Measurements from ENCODE around the gene CTNNBIP1.

The CTNNBIP1 gene

DNA sequence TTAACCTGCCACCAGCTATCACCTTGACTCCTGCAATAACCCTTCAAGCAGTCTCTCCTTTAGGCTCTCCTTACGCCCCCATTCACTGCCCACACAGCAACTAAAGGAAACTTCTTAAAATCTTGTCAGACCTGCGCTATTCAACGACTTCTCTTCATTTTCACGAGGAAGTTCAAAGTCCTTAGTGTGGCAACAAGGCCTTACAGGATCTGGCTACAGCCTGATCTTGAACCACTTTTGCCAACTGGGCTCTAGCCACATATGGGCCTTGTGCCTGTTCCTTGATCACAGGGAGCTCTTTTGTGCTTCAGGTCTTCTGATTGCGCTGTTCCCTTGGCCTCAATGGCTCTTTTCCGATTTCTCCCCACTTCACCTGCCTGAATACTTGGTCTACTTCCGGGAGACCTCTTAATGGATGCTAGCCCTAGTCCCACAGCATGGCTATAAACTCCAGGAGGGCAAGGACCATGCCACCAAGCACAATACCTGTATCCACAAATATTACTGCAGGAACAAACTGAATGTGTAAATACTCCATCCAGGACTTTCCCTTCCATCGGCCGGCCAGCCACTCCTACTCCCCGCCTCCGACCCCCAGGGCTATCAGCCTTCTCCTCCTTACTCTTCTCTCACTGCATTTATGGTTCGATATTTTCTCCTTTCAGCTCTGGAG is 2.3 kb upstream of the CTNNBIP1 start:
- DNase-seq (ENCODE audit: extremely low read depth, low read depth), result no peak
- TF ChIP-seq, protein P1, sequence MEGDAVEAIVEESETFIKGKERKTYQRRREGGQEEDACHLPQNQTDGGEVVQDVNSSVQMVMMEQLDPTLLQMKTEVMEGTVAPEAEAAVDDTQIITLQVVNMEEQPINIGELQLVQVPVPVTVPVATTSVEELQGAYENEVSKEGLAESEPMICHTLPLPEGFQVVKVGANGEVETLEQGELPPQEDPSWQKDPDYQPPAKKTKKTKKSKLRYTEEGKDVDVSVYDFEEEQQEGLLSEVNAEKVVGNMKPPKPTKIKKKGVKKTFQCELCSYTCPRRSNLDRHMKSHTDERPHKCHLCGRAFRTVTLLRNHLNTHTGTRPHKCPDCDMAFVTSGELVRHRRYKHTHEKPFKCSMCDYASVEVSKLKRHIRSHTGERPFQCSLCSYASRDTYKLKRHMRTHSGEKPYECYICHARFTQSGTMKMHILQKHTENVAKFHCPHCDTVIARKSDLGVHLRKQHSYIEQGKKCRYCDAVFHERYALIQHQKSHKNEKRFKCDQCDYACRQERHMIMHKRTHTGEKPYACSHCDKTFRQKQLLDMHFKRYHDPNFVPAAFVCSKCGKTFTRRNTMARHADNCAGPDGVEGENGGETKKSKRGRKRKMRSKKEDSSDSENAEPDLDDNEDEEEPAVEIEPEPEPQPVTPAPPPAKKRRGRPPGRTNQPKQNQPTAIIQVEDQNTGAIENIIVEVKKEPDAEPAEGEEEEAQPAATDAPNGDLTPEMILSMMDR (IDR thresholded peaks at IDR 0.05; ENCODE audit: low read depth, low read length, missing control alignments), result no peak
- no peak overlapping the region for H3K4me3 ChIP-seq (replicated peaks; ENCODE audit: low read depth, low read length)

DNA sequence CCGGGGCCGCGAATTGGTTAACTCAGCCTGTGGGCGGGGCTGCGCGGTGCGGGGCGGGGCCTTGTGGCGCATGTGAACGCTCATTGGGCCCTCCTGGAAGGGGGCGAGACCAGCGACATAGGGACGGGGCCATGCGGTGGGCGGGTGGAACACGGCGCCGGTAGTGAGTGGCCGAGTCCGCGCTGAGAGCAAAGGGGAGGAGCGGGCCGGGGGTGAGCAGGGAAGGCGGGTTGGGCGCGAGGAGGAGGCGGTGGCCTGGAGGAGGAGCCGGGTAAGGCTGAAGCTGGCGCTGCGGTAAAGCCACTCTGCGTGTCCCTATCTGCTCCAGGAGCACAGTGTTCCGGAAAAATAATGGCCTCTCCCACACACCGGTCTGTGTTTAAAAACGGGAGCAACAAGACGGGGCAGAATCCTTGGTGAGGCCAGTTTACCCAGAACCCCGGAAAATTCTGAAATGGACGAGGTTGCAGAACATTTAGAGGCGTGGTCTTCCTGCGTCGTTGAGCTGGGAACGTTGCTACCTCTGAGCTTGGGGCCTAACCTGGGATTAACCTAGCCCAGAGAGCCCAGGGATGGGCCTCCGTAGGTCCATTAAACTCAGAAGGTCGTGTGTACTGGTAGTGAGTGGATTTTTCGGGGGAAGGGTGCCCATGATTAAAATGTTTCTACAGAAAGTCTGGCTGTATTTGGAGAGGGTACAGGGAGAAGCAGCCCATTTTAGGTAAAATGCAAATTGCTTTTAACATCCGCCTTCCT is 532 bp upstream of the CTNNBIP1 start:
- peak; percentile 92 for DNase-seq (ENCODE audit: extremely low read depth, low read depth)
- TF ChIP-seq, protein P1 (IDR thresholded peaks at IDR 0.05; ENCODE audit: low read depth, low read length, missing control alignments), result no peak
- peak overlapping the region; percentile 53 for H3K4me3 ChIP-seq (replicated peaks; ENCODE audit: low read depth, low read length)

DNA sequence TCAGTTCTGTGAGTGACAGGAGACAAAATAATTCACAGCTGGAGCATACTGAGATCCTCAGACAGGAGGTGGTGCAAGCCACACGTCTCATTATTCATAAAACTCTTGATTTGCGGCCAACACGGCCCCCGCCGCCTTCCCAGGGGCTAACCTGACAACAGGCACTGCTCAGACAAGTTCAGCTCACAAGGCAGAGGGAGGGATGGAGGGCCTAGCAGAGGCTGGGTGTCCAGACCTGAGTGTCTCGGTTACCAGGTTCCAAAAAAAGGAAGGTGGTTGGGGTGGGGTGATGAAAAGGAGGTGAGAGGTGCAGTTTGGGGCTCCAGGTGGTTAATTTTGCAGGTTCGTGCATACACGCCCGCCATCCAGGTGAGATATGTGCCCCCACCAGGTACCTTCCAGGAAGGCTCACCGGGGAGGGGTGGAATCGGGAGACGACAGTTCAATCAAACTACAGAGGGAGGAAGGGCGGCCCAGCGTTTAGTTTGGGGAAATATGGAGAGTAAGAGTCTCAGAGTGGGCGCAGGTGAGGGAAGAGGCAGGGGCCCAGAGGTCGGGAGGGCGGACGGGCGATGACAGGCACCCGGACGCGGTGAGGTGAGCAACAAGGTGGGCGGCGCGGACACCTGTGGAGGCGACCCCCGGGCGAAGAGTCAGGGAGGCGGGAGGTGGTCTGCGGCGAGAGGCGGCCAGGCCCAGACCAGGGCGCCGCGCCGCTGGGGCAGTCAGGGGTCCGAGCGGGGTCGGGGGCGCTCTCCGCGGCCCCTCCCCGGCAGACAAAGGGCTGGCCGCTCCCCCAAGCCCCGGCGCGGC is 629 bp downstream of the CTNNBIP1 start:
- H3K4me3 ChIP-seq (replicated peaks; ENCODE audit: low read depth, low read length), result peak overlapping the region; percentile 64
- TF ChIP-seq, protein P1 (IDR thresholded peaks at IDR 0.05; ENCODE audit: low read depth, low read length, missing control alignments), result no peak
- no peak for DNase-seq (ENCODE audit: extremely low read depth, low read depth)

DNA sequence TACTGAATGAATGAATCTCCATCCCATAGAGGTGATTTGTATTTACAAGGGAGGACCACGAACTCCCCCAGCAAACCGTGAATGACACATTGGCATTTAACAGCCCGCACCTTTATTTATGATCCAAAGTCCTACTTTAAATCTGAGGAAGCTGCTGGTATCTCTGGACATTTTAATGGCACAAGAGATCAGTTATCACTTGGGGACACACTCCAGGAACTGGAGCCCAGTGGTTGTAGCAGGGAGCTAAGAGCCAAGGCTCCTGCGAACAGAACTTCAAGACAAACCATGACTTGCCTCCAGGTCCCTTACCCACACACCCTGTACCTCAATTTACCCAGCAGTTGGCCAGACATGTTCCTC is 1.2 kb downstream of the CTNNBIP1 start:
- H3K4me3 ChIP-seq (replicated peaks; ENCODE audit: low read depth, low read length), result peak overlapping the region; percentile 64
- TF ChIP-seq, protein P1 (IDR thresholded peaks at IDR 0.05; ENCODE audit: low read depth, low read length, missing control alignments), result no peak
- DNase-seq (ENCODE audit: extremely low read depth, low read depth), result no peak

DNA sequence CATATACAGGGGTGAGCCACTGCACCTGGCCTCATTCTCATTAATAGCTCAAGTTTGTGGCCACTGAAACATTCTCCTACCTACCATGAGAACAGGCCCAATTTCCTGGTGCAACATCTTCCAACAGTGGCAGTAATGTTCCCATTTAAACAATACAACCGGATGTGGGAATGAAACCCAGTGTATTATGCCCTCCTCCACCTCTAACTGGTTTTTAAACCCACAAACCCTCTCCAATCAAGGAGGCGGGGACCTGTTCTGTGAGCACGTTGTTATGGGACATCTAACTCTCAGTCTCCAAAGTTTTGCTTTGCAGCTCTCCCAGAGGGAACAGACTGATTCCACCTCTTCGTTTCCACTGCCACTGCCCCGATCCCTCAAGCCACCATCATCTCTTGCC is 2.6 kb downstream of the CTNNBIP1 start:
- DNase-seq (ENCODE audit: extremely low read depth, low read depth), result no peak
- H3K4me3 ChIP-seq (replicated peaks; ENCODE audit: low read depth, low read length), result no peak overlapping the region
- TF ChIP-seq, protein P1 (IDR thresholded peaks at IDR 0.05; ENCODE audit: low read depth, low read length, missing control alignments), result no peak

DNA sequence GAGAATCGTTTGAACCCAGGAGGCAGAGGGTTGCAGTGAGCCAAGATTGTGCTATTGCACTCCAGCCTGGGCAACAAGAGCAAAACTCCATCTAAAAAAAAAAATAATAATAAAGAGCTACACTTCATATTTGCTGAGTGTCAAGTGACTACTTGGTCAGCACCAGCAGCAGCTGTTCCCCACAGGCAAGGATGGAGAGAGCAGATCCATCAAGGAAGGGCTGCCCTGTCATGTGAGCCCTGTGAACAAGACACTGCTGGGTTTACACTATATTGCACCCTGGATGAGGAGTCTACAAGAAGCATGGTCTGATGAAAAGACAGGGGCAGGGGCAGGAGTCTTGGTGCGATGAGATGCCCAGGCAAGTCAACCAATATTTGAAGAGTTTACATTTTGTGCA is 3.6 kb downstream of the CTNNBIP1 start:
- no peak for DNase-seq (ENCODE audit: extremely low read depth, low read depth)
- TF ChIP-seq, protein P1 (IDR thresholded peaks at IDR 0.05; ENCODE audit: low read depth, low read length, missing control alignments), result no peak
- no peak overlapping the region for H3K4me3 ChIP-seq (replicated peaks; ENCODE audit: low read depth, low read length)

Measured in HFF-Myc (cell line).